K562 (cell line): ENCODE results near the gene SPAG9. TPM values are rescaled to one million over a fixed set of nuclear protein-coding genes. Genes with fewer than 3 reads are reported as not detected.

Experiments
- ATAC-seq: fragments of 200-7000 bp; cut with Tn5 transposase; 3 replicates; pipeline ENCODE4 v1.9.1; 2020; ENCODE audit warnings: moderate library complexity
- BruUV-seq: library from RNA; stranded (reverse); fragments of 400-500 nt; replicated peaks from 2 replicates; lab custom pipeline; 2021; lab: Mats Ljungman, UMichigan
- CTCF ChIA-PET: fragments of 300-600 bp; formaldehyde crosslinking; extraction: SDS; loops from one replicate; lab custom pipeline; 2021; ENCODE audit warnings: low intra/inter-chr PET ratio; lab: Yijun Ruan, JAX
- POLR2A ChIA-PET: fragments of 300-600, 350-650 bp; sonication (Branson Sonifier 250); formaldehyde crosslinking; extraction: SDS; loops from one replicate; lab custom pipeline; 2021; ENCODE audit warnings: antibody characterized with exemption, inconsistent platforms; lab: Yijun Ruan, JAX
- DNase-seq, 4 experiments: peaks; one replicate each; pipeline versions ENCODE4 v3.0.0 to v3.0.0-alpha.2; 2011 to 2018; ENCODE audit warnings: low spot score in 3 of 4, mixed read lengths in 3 of 4; ENCODE audit errors: extremely low read depth in 1 of 4
- FAIRE-seq: peaks from 2 replicates; lab custom pipeline; 2011; peaks lifted over from hg19 to GRCh38; lab: Jason Lieb, UNC
- H2AFZ ChIP-seq: 2 replicates; pipeline ENCODE4 v1.6.0; 2011; ENCODE audit warnings: low read depth, low read length, control low read depth, inconsistent platforms
- H3K27ac ChIP-seq: fragments of 200-600 bp; 3 replicates; pipeline ENCODE4 v1.8.0; 2011; ENCODE audit warnings: low read depth, mild to moderate bottlenecking, control low read depth, inconsistent platforms, low read length, moderate library complexity, mixed read lengths; ENCODE audit errors: extremely low read depth
- H3K27me3 ChIP-seq, 2 experiments: fragments of 300-600 bp in 1 of 2; 2 replicates in 1 of 2; 3 replicates in 1 of 2; pipeline versions ENCODE4 v1.6.0 to v1.8.0; 2011; ENCODE audit warnings: inconsistent platforms in 2 of 2, low read length in 2 of 2, mild to moderate bottlenecking in 1 of 2, mixed read lengths in 1 of 2, moderate library complexity in 1 of 2; ENCODE audit not compliant: control insufficient read depth in 2 of 2, insufficient read depth in 2 of 2
- H3K36me3 ChIP-seq: fragments of 300-600 bp; 3 replicates; pipeline ENCODE4 v1.8.0; 2011; ENCODE audit warnings: mild to moderate bottlenecking, low read length, inconsistent platforms; ENCODE audit not compliant: control insufficient read depth, insufficient read depth
- H3K4me1 ChIP-seq, 2 experiments: fragments of 200-600 bp in 1 of 2; replicated peaks in 1 of 2; 2 replicates in 1 of 2; 3 replicates in 1 of 2; pipeline versions ENCODE4 v1.5.1 to v1.8.0; 2011; ENCODE audit warnings: inconsistent platforms in 2 of 2, low read length in 2 of 2, mild to moderate bottlenecking in 1 of 2, mixed read lengths in 1 of 2, moderate library complexity in 1 of 2; ENCODE audit not compliant: control insufficient read depth in 2 of 2, insufficient read depth in 2 of 2
- H3K4me2 ChIP-seq: 2 replicates; pipeline ENCODE4 v1.6.1; 2011; ENCODE audit warnings: low read length, control low read depth, inconsistent platforms, mixed read lengths; ENCODE audit not compliant: insufficient read depth
- H3K4me3 ChIP-seq: fragments of 200-600 bp; sonication (generic), shearing (Covaris generic); 2 replicates; pipeline ENCODE4 v1.5.1; 2016; ENCODE audit warnings: control low read depth, inconsistent platforms
- H3K79me2 ChIP-seq: fragments of 200-600 bp; 3 replicates; pipeline ENCODE4 v1.8.0; 2011; ENCODE audit warnings: low read length, inconsistent platforms; ENCODE audit not compliant: control insufficient read depth, insufficient read depth
- H3K9ac ChIP-seq, 2 experiments: 2 replicates each; pipeline versions ENCODE4 v1.6.0 to v1.6.1; 2011; ENCODE audit warnings: low read depth in 2 of 2, low read length in 2 of 2, control low read depth in 1 of 2, inconsistent platforms in 1 of 2, mild to moderate bottlenecking in 1 of 2, mixed read lengths in 1 of 2; ENCODE audit not compliant: insufficient read depth in 1 of 2
- H3K9me1 ChIP-seq: one replicate; pipeline ENCODE4 v1.6.0; 2011; ENCODE audit warnings: inconsistent platforms, mild to moderate bottlenecking, low read length, moderate library complexity; ENCODE audit not compliant: control insufficient read depth, insufficient read depth
- H3K9me3 ChIP-seq: replicated peaks from 2 replicates; pipeline ENCODE4 v1.5.1; 2011; ENCODE audit warnings: low read depth, low read length, inconsistent platforms; ENCODE audit not compliant: control insufficient read depth, insufficient read depth
- H4K20me1 ChIP-seq: replicated peaks from 2 replicates; pipeline ENCODE4 v1.6.1; 2011; ENCODE audit warnings: low read length, inconsistent platforms, mixed read lengths; ENCODE audit not compliant: control insufficient read depth, insufficient read depth
- ARID1B ChIP-seq: fragments of 450-650 bp; IDR thresholded peaks from 2 replicates; pipeline ENCODE4 v1.6.1; 2016; ENCODE audit warnings: antibody characterized with exemption, mild to moderate bottlenecking, inconsistent platforms
- BMI1 ChIP-seq: fragments of 150-350 bp; IDR thresholded peaks from 2 replicates; pipeline ENCODE4 v1.6.1; 2014; ENCODE audit warnings: low read length
- CHCHD3 ChIP-seq: fragments of 250-450 bp; sonication (Bioruptor Pico); IDR thresholded peaks from 2 replicates; pipeline ENCODE4 v2.1.2; 2022; ENCODE audit warnings: mild to moderate bottlenecking
- ELF1 ChIP-seq: fragments of 200-800 bp; sonication (Bioruptor generic); IDR thresholded peaks from 2 replicates; pipeline ENCODE4 v1.6.1; 2016; ENCODE audit warnings: missing genetic modification characterization, missing compliant biosample characterization
- ELF2 ChIP-seq: fragments of 250-450 bp; sonication (Bioruptor Pico); IDR thresholded peaks from 2 replicates; pipeline ENCODE4 v1.5.0; 2021; ENCODE audit warnings: mild to moderate bottlenecking
- ETV5 ChIP-seq: sonication (generic); formaldehyde crosslinking; IDR thresholded peaks from 2 replicates; pipeline ENCODE4 v1.4.0; 2020; ENCODE audit warnings: low read depth, mild to moderate bottlenecking, missing genetic modification reagents
- FOXP1 ChIP-seq: sonication (generic); formaldehyde crosslinking; IDR thresholded peaks from 2 replicates; pipeline ENCODE4 v1.8.0; 2022; ENCODE audit warnings: mild to moderate bottlenecking, missing genetic modification reagents
- GABPB1 ChIP-seq: sonication (generic); formaldehyde crosslinking; IDR thresholded peaks from 2 replicates; pipeline ENCODE4 v1.8.0; 2022; ENCODE audit warnings: mild to moderate bottlenecking, missing genetic modification reagents
- HMBOX1 ChIP-seq: sonication (generic); IDR thresholded peaks from 2 replicates; pipeline ENCODE4 v1.6.1; 2016
- LARP7 ChIP-seq: fragments of 450-650 bp; IDR thresholded peaks from 2 replicates; pipeline ENCODE4 v1.6.1; 2016
- MBD1 ChIP-seq: fragments of 250-450 bp; sonication (Bioruptor Pico); IDR thresholded peaks from 2 replicates; pipeline ENCODE4 v1.8.0; 2022; ENCODE audit warnings: inconsistent platforms
- MECOM ChIP-seq: fragments of 250-450 bp; sonication (Bioruptor Pico); IDR thresholded peaks from 2 replicates; pipeline ENCODE4 v1.8.0; 2022; ENCODE audit warnings: inconsistent platforms
- NCOA2 ChIP-seq, 2 experiments: fragments of 450-650 bp; IDR thresholded peaks; 2 replicates each; pipeline ENCODE4 v1.6.1; 2018; ENCODE audit warnings: mild to moderate bottlenecking in 2 of 2, moderate library complexity in 1 of 2; ENCODE audit not compliant: partially characterized antibody in 2 of 2
- NFYB ChIP-seq: IDR thresholded peaks from 2 replicates; pipeline ENCODE4 v1.6.1; 2011; ENCODE audit warnings: mild to moderate bottlenecking, moderate library complexity; ENCODE audit not compliant: insufficient read length; ENCODE audit errors: extremely low read depth
- POLR2A ChIP-seq: fragments of 450-650 bp; conservative IDR thresholded peaks from 2 replicates; pipeline ENCODE4 v1.6.1; 2016
- TBL1XR1 ChIP-seq, 2 experiments: IDR thresholded peaks; 2 replicates each; pipeline ENCODE4 v1.6.1; 2012; ENCODE audit warnings: improper control_type of control experiment in 2 of 2, low read length in 2 of 2, mild to moderate bottlenecking in 1 of 2
- ZNF133 ChIP-seq: fragments of 250-450 bp; sonication (Bioruptor Pico); IDR thresholded peaks from 2 replicates; pipeline ENCODE4 v1.4.0; 2020; ENCODE audit warnings: mild to moderate bottlenecking
- ZNF311 ChIP-seq: fragments of 250-450 bp; sonication (Bioruptor Pico); IDR thresholded peaks from 2 replicates; pipeline ENCODE4 v1.4.0; 2020; ENCODE audit warnings: mild to moderate bottlenecking, moderate library complexity
- WGBS: fragments of 100-300 bp; shearing (Covaris generic); methylation state at CpG from one replicate; pipeline ENCODE4 v1.1.6; 2016; ENCODE audit warnings: low coverage, mixed read lengths; ENCODE audit not compliant: insufficient coverage; ENCODE audit errors: missing lambda C conversion rate; 5-methylcytosine and 5-hydroxymethylcytosine counted together
- in situ Hi-C: fragments of 300-500 bp; cut with MboI; formaldehyde crosslinking; loops from 4 replicates; pipeline ENCODE4 v1.15.0; 2018; ENCODE audit warnings: inconsistent platforms, mixed read lengths
- intact Hi-C: fragments of 100-400 bp; cut with micrococcal nuclease; formaldehyde crosslinking; loops from 2 replicates; pipeline ENCODE4 v1.14.2; 2022
- polyA plus RNA-seq, 8 experiments: library from polyadenylated mRNA; depleted of rRNA in 4 of 8; stranded (reverse) in 5 of 8; unstranded in 3 of 8; fragments of >200 nt; fragmentation: Nextera tagmentation in 2 of 8; fragmentation: Illumina TruSeq in 1 of 8; extraction: Ambion mirVana in 2 of 8; extraction: Trizol in 1 of 8; gene quantifications; 2 replicates each; pipeline versions ENCODE4 v1.2.1 to v1.2.3, GENCODE V29; 2011 to 2014; ENCODE audit warnings: inconsistent platforms in 1 of 8, missing spikeins in 1 of 8
- total RNA-seq, 7 experiments: library from RNA; depleted of rRNA in 6 of 7; stranded (reverse); fragments of >200 nt in 6 of 7; fragmentation: Illumina TruSeq in 2 of 7; extraction: Trizol in 2 of 7; gene quantifications; 2 replicates each; pipeline versions ENCODE4 v1.2.1 to v1.2.3, GENCODE V29; 2011 to 2021; ENCODE audit warnings: low replicate concordance in 1 of 7
- TF ChIP-seq, protein P1 (sequence below): fragments of 200-800 bp; sonication (Bioruptor generic); IDR thresholded peaks from 2 replicates; pipeline ENCODE4 v1.6.1; 2017; ENCODE audit warnings: missing genetic modification characterization, missing compliant biosample characterization

Gene SPAG9
- total and polyA plus RNA-seq, 9 of the 15 experiments (the other 6 are each of a cell fraction or from before 2014, with no cell fraction given) = 12.2 to 99.2 (median 58.2) TPM

GRCh38 chr17:51166987-51167931 lies 46.6 kb upstream of the SPAG9 start:
- TSS peak; percentile 50 for BruUV-seq
- DNase-seq (peak; percentile 80 to 91 (median 84)), FAIRE-seq (peak; percentile 54), ATAC-seq (peak; percentile 77)
- Histone ChIP-seq H3K4me1 (peaks cover 6 to 33% of the 10 kb centered on the region in 2 experiments; a peak in 4 of 5 replicates), H3K4me3 (peak overlapping the region; percentile 94), H3K9me3 (no peaks in the 10 kb centered on the region), H3K27ac (peak overlapping the region; percentile 92), H3K79me2 (peaks cover 39% of the 10 kb centered on the region), H4K20me1 (no peaks in the 10 kb centered on the region), H3K9me1 (peaks cover 4% of the 10 kb centered on the region), H2AFZ (peak overlapping the region; percentile 97), H3K9ac (peak overlapping the region; percentile 97 to 98), H3K27me3 (no peaks in the 10 kb centered on the region), H3K4me2 (peak overlapping the region; percentile 99), H3K36me3 (peaks cover 69% of the 10 kb centered on the region)
- ChIA-PET POLR2A (interaction anchor here (1.2 kb wide), 1 partner anchor 9 kb away, joined by 3 read pairs; no protein-coding TSS in a partner anchor), CTCF (interaction anchor here (1.3 to 1.6 kb wide), 2 partner anchors 14 to 167 kb away, joined by 4 to 7 read pairs; partner anchors contain the start of gene NME1)
- intact Hi-C loops = loop anchor here (5.0 kb wide), 2 partner anchors 95 to 300 kb away; partner anchors contain the start of genes MBTD1, TOB1 and UTP18
- WGBS = 2% methylated on average over 25 of the region's 42 CpGs
- in situ Hi-C loops = no loop called here
- no peak for TF ChIP-seq ZNF311 (CRISPR knock-in tag)
- TF ChIP-seq, protein P1, sequence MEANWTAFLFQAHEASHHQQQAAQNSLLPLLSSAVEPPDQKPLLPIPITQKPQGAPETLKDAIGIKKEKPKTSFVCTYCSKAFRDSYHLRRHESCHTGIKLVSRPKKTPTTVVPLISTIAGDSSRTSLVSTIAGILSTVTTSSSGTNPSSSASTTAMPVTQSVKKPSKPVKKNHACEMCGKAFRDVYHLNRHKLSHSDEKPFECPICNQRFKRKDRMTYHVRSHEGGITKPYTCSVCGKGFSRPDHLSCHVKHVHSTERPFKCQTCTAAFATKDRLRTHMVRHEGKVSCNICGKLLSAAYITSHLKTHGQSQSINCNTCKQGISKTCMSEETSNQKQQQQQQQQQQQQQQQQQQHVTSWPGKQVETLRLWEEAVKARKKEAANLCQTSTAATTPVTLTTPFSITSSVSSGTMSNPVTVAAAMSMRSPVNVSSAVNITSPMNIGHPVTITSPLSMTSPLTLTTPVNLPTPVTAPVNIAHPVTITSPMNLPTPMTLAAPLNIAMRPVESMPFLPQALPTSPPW (CRISPR knock-in tag) = peak; percentile 4; the same call in 1 of the 2 replicates
- no peak for TF ChIP-seq ZNF133
- TF ChIP-seq NCOA2 (IDR thresholded peaks at IDR 0.05; ENCODE audit: partially characterized antibody in 2 of 2) = no peak
- TF ChIP-seq LARP7 = no peak; the same call in 1 of the 2 replicates
- no peak for TF ChIP-seq ETV5 (CRISPR knock-in tag)
- no peak for TF ChIP-seq CHCHD3
- TF ChIP-seq POLR2A = peak; percentile 46; the same call in 1 of the 2 replicates
- no peak for TF ChIP-seq BMI1
- no peak for TF ChIP-seq MBD1 (CRISPR knock-in tag)
- peak; percentile 11; the same call in 1 of the 2 replicates for TF ChIP-seq ARID1B
- no peak for TF ChIP-seq ELF2 (CRISPR knock-in tag)
- no peak for TF ChIP-seq MECOM (CRISPR knock-in tag)
- no peak; the same call in 1 of the 2 replicates for TF ChIP-seq FOXP1 (CRISPR knock-in tag)
- no peak for TF ChIP-seq HMBOX1
- no peak for TF ChIP-seq ELF1 (tag)
- no peak for TF ChIP-seq TBL1XR1 (IDR thresholded peaks at IDR 0.05; ENCODE audit: low read length in 2 of 2)
- TF ChIP-seq NFYB = no peak
- TF ChIP-seq GABPB1 = no peak
